ENCODE measurements around the gene HAUS1. TPM values are rescaled to one million over a fixed set of nuclear protein-coding genes. Genes with fewer than 3 reads are reported as not detected.
"Not testable (repeated sequence)": the region's sequence is repeated elsewhere in the genome, so short reads cannot be mapped to it uniquely, and the experiment has no call there.

Gene HAUS1
- total RNA-seq, 1 donor from 2014 or later = 57.0 TPM

- no peak for DNase-seq (ENCODE audit: low spot score, unreplicated experiment)
- Mint-ChIP-seq H3K4me1 (ENCODE audit: low read depth) (no peaks in the 10 kb centered on the region), H3K27ac (no peak overlapping the region), H3K27me3 (no peaks in the 10 kb centered on the region), H3K4me3 (ENCODE audit: low read depth) (no peak overlapping the region), H3K9me3 (ENCODE audit: low read depth) (no peaks in the 10 kb centered on the region), H3K36me3 (ENCODE audit: insufficient read depth) (peaks cover 2% of the 10 kb centered on the region)
- no peak for TF ChIP-seq CTCF (IDR thresholded peaks at IDR 0.05; ENCODE audit: unreplicated experiment)
These were observed 59.8 kb downstream of the HAUS1 start for GRCh38 chr18:46163941-46164499.

GRCh38 chr18:46164502-46164901 is 60.3 kb downstream of the HAUS1 start:
- H3K27ac Mint-ChIP-seq; H3K9me3 Mint-ChIP-seq (ENCODE audit: low read depth); H3K27me3 Mint-ChIP-seq; DNase-seq (ENCODE audit: low spot score, unreplicated experiment); H3K4me3 Mint-ChIP-seq (ENCODE audit: low read depth); H3K4me1 Mint-ChIP-seq (ENCODE audit: low read depth); H3K36me3 Mint-ChIP-seq (ENCODE audit: insufficient read depth): not testable (repeated sequence)

GRCh38 chr18:46164920-46165319 is 60.7 kb downstream of the HAUS1 start:
- Mint-ChIP-seq H3K9me3 (ENCODE audit: low read depth) (no peaks in the 10 kb centered on the region), H3K27me3 (no peaks in the 10 kb centered on the region)

GRCh38 chr18:46166261-46166970 is 62.2 kb downstream of the HAUS1 start:
- Mint-ChIP-seq H3K9me3 (ENCODE audit: low read depth) (no peaks in the 10 kb centered on the region), H3K4me1 (ENCODE audit: low read depth) (no peaks in the 10 kb centered on the region), H3K27me3 (no peaks in the 10 kb centered on the region), H3K27ac (no peak overlapping the region), H3K36me3 (ENCODE audit: insufficient read depth) (no peaks in the 10 kb centered on the region), H3K4me3 (ENCODE audit: low read depth) (no peak overlapping the region)
- TF ChIP-seq CTCF (IDR thresholded peaks at IDR 0.05; ENCODE audit: unreplicated experiment) = no peak
- DNase-seq (ENCODE audit: low spot score, unreplicated experiment) = no peak

More at GRCh38 chr18:46164920-46165319, 60.7 kb downstream of the HAUS1 start:
- no peak overlapping the region for H3K4me3 Mint-ChIP-seq (ENCODE audit: low read depth)
- no peak for TF ChIP-seq CTCF (IDR thresholded peaks at IDR 0.05; ENCODE audit: unreplicated experiment)
- no peak for DNase-seq (ENCODE audit: low spot score, unreplicated experiment)
- no peak overlapping the region for H3K27ac Mint-ChIP-seq
- peaks cover 2% of the 10 kb centered on the region for H3K36me3 Mint-ChIP-seq (ENCODE audit: insufficient read depth)
- H3K4me1 Mint-ChIP-seq (ENCODE audit: low read depth) = no peaks in the 10 kb centered on the region

- no peak for TF ChIP-seq CTCF (IDR thresholded peaks at IDR 0.05; ENCODE audit: unreplicated experiment)
- H3K27ac Mint-ChIP-seq = no peak overlapping the region
- H3K27me3 Mint-ChIP-seq = no peaks in the 10 kb centered on the region
- H3K9me3 Mint-ChIP-seq (ENCODE audit: low read depth) = no peaks in the 10 kb centered on the region
- no peak overlapping the region for H3K4me3 Mint-ChIP-seq (ENCODE audit: low read depth)
- H3K36me3 Mint-ChIP-seq (ENCODE audit: insufficient read depth) = no peaks in the 10 kb centered on the region
- no peak for DNase-seq (ENCODE audit: low spot score, unreplicated experiment)
- H3K4me1 Mint-ChIP-seq (ENCODE audit: low read depth) = no peaks in the 10 kb centered on the region
These were observed 63.8 kb downstream of the HAUS1 start for GRCh38 chr18:46167971-46168370.

GRCh38 chr18:46169464-46169941 is 65.3 kb downstream of the HAUS1 start:
- Mint-ChIP-seq H3K4me1 (ENCODE audit: low read depth) (no peaks in the 10 kb centered on the region), H3K27ac (no peak overlapping the region), H3K4me3 (ENCODE audit: low read depth) (no peak overlapping the region), H3K9me3 (ENCODE audit: low read depth) (no peaks in the 10 kb centered on the region), H3K27me3 (no peaks in the 10 kb centered on the region), H3K36me3 (ENCODE audit: insufficient read depth) (no peaks in the 10 kb centered on the region)
- no peak for DNase-seq (ENCODE audit: low spot score, unreplicated experiment)
- no peak for TF ChIP-seq CTCF (IDR thresholded peaks at IDR 0.05; ENCODE audit: unreplicated experiment)
